Right renal cortex interstitium (tissue), 3 donors: ENCODE results near the gene ST13. TPM values are rescaled to one million over a fixed set of nuclear protein-coding genes. Genes with fewer than 3 reads are reported as not detected.
"Not testable (repeated sequence)": the region's sequence is repeated elsewhere in the genome, so short reads cannot be mapped to it uniquely, and the experiment has no call there.

ENCODE experiments used
- DNase-seq, 3 donors: peaks; one replicate each; pipeline ENCODE4 v3.0.0-alpha.2; 2013; ENCODE audit warnings: low read depth in 3 of 3, low spot score in 2 of 3
- polyA plus RNA-seq, 3 donors: library from polyadenylated mRNA; unstranded; fragments of 120-200 nt; gene quantifications; one replicate each; pipeline ENCODE4 v1.2.1, GENCODE V29; 2013; ENCODE audit not compliant: insufficient read length in 3 of 3

The ST13 gene
- polyA plus RNA-seq, 3 donors, result 702 to 764 (median 731) TPM

DNA sequence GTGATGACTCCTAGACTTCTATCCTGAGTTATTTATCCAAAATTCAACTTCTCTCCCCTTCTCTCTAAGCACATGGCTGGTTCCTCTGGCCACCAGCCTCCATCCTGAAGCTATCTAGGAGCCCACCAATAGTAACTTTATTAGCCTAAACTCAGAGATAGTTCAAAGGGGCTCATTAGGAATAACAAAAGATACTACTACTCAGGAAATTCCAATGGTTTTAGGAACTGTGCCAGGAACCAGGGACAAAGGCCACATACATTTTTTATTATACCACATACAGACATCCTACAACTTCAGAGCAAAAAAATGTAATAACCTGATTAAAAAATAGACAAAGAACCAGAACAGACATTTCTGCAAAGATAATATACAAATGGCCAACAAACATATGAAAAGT is 65.2 kb downstream of the ST13 start:
- no peak for DNase-seq

GRCh38 chr22:40789131-40789530 is 67.3 kb downstream of the ST13 start:
- no peak for DNase-seq

DNA sequence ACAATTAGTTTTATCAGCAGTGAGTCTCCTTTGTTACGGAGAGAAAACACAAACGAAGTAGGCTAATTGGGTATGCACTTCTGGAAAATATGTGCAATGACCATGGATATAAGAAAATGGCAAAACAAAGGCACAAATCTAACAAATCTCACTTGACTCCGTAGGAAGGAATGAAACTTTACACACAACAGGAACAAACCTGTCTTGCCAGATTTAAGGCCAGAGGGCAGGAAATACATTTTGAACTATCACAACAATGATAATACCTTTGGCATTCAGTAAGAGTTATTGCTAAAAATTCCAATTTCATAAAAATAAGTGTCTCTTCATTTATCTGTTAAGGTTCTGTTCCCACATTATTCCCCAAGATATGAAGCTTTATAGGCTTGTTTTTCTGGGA is 73.9 kb downstream of the ST13 start:
- no peak for DNase-seq

DNA sequence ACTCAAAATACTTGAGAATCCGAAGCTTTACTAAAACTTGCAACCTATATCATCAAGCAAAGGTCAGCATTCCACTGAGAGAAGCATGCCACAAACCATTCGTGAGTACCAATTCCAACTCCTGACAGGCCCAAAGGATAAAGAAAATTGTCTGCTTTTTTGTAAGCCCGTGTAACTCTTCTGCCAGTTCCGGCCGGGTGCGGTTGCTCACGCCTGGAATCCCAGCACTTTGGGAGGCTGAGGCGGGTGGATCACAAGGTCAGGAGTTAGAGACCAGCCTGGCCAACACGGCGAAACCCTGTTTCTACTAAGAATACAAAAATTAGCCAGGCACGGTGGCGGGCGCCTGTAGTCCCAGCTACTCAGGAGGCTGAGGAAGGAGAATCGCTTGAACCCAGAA is 74.7 kb downstream of the ST13 start:
- DNase-seq, result not testable (repeated sequence)

Other genes starting within 250 kb of the ST13 start
- gene MRTFA, start 219.9 kb downstream of the ST13 start, polyA plus RNA-seq, result 10 to 100 TPM; 17.2 to 21.4 (median 20.4) TPM
- gene MCHR1, start 177.2 kb downstream of the ST13 start, polyA plus RNA-seq, result under 1 TPM; 0.16 to 0.43 (median 0.17) TPM
- gene SLC25A17, start 37.3 kb downstream of the ST13 start, polyA plus RNA-seq, result 10 to 100 TPM; 42.5 to 42.9 (median 42.5) TPM
- gene XPNPEP3, start 509 bp upstream of the ST13 start, polyA plus RNA-seq, result 10 to 100 TPM; 12.6 to 24.8 (median 23.2) TPM
- under 1 TPM; 0.32 to 0.33 (median 0.33) TPM for gene DNAJB7, start 5.5 kb upstream of the ST13 start, polyA plus RNA-seq
- 10 to 100 TPM; 66.4 to 77.4 (median 76.6) TPM for gene RBX1, start 94.7 kb upstream of the ST13 start, polyA plus RNA-seq
- 10 to 100 TPM; 64.6 to 72.3 (median 68.6) TPM for gene EP300, start 236.0 kb upstream of the ST13 start, polyA plus RNA-seq